Omental fat pad (tissue), 4 donors: ENCODE results near the gene TCEA2. TPM values are rescaled to one million over a fixed set of nuclear protein-coding genes. Genes with fewer than 3 reads are reported as not detected.

Experiments used
- ATAC-seq: fragments of 150-250 bp; one replicate; pipeline ENCODE4 v1.9.1; 2016; ENCODE audit warnings: mild to moderate bottlenecking, moderate library complexity; ENCODE audit not compliant: low FRiP score
- DNase-seq: peaks from one replicate; pipeline ENCODE4 v3.0.0-alpha.2; 2019; ENCODE audit warnings: low spot score
- CTCF ChIP-seq, 3 donors: fragments of 450-650 bp; IDR thresholded peaks; one replicate each; pipeline ENCODE4 v1.5.1; 2016 to 2017; ENCODE audit warnings: antibody characterized with exemption in 3 of 3, mild to moderate bottlenecking in 3 of 3, moderate library complexity in 2 of 3
- total RNA-seq, 4 donors: library from RNA; depleted of rRNA; stranded (reverse); fragments of >200 nt; gene quantifications; one replicate each; pipeline ENCODE4 v1.1.0, GENCODE V29; 2016

The TCEA2 gene
- total RNA-seq, 4 donors from 2014 or later: 20.5 to 34.8 (median 23.4) TPM

GRCh38 chr20:64093013-64093503, 30.1 kb downstream of the TCEA2 start:
- TF ChIP-seq CTCF (IDR thresholded peaks at IDR 0.05): no peak
- ATAC-seq (no peak), DNase-seq (no peak)

- no peak for DNase-seq
- no peak for TF ChIP-seq CTCF (IDR thresholded peaks at IDR 0.05)
These were observed 32.5 kb downstream of the TCEA2 start for GRCh38 chr20:64095455-64095854.

GRCh38 chr20:64095927-64096326, 32.9 kb downstream of the TCEA2 start:
- ATAC-seq (no peak), DNase-seq (no peak)
- TF ChIP-seq CTCF (IDR thresholded peaks at IDR 0.05): no peak

More at GRCh38 chr20:64095455-64095854, 32.5 kb downstream of the TCEA2 start:
- no peak for ATAC-seq

GRCh38 chr20:64096535-64096934, 33.5 kb downstream of the TCEA2 start:
- TF ChIP-seq CTCF (IDR thresholded peaks at IDR 0.05): no peak
- DNase-seq: no peak
- ATAC-seq: no peak

GRCh38 chr20:64098471-64099013, 35.5 kb downstream of the TCEA2 start:
- TF ChIP-seq CTCF (IDR thresholded peaks at IDR 0.05): no peak
- no peak for ATAC-seq
- DNase-seq: no peak

- TF ChIP-seq CTCF (IDR thresholded peaks at IDR 0.05): no peak
- ATAC-seq (no peak), DNase-seq (no peak)
These were observed 36.2 kb downstream of the TCEA2 start for GRCh38 chr20:64099086-64099786.
